ENCODE data around the gene CCL3.
"Not testable (repeated sequence)": the region's sequence is repeated elsewhere in the genome, so short reads cannot be mapped to it uniquely, and the experiment has no call there.

The CCL3 gene

DNA sequence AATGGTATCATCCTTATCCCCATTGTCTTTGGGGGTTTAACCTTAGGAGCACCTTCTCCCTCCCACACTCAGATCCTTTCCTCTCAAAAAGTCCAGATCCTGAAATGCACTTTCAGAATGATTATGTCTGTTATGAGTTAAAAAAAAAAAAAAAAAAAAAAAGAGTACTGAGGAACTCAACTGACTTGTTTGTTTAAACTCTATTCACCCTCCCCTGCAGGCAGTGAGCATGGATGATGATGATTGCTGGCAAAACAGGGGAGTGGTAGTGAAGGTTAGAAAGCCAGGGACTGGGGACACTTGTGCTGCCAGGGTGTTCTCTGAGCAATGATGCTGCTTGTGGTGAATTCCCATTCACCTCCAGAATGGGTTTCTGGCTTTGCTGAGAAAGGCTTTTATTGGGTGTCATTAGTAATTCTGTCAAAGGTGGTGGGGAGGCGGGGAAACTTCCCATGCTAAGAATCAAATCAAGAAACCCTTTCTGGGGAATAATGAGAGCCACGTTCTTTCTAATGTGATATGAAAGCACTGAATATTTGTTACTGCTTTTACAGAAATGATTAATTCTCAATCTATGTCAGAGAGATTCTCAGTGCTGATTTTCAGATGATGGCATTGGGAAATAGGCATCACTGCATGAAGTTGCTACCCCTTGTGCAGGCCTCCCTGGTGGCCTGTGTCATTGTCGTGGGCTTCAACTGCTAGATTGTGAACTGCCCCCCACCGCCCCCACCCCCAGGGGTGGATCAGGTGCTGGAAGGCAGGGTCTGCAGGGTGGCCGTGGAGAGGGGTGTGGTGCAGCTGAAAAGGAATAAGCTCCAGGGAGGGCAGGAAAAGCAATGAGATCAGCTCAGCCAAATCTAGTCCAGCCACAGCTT lies 27.8 kb upstream of the CCL3 start:
- Histone ChIP-seq H3K27ac (ENCODE audit: low read depth, low read length) (no peak overlapping the region), H3K9ac (ENCODE audit: low read length in 5 of 5) (no peak overlapping the region), H3K4me1 (ENCODE audit: control insufficient read depth in 5 of 5, insufficient read depth in 5 of 5, low read length in 5 of 5) (no peaks in the 10 kb centered on the region), H3K4me3 (ENCODE audit: low read depth in 1 of 5, low read length in 5 of 5) (no peak overlapping the region), H3K36me3 (ENCODE audit: control insufficient read depth in 5 of 5, insufficient read depth in 5 of 5, low read length in 5 of 5) (no peaks in the 10 kb centered on the region), H3K9me3 (ENCODE audit: control insufficient read depth in 5 of 5, low read length in 5 of 5) (peaks cover 0 to 4% (median 0%) of the 10 kb centered on the region in 5 donors), H3K27me3 (ENCODE audit: control insufficient read depth in 5 of 5, insufficient read depth in 4 of 5, low read length in 5 of 5) (peaks cover 0 to 3% (median 0%) of the 10 kb centered on the region in 5 donors)

DNA sequence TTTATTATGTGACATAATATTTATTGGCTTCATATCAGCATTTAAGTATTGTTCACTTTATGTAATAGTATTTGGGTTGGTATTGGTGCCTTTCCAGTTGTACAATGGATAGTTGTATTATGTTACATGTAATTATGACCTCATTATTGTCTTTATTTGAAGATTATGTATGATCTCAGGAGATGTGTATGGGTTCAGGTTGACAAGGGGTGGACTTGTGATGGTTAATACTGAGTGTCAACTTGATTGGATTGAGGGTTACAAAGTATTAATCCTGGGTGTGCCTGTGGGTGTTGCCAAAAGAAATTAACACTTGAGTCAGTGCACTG lies 25.7 kb upstream of the CCL3 start:
- H3K4me1 ChIP-seq (ENCODE audit: control insufficient read depth in 5 of 5, insufficient read depth in 5 of 5, low read length in 5 of 5); H3K4me3 ChIP-seq (ENCODE audit: low read depth in 1 of 5, low read length in 5 of 5); H3K27me3 ChIP-seq (ENCODE audit: control insufficient read depth in 5 of 5, insufficient read depth in 4 of 5, low read length in 5 of 5); H3K36me3 ChIP-seq (ENCODE audit: control insufficient read depth in 5 of 5, insufficient read depth in 5 of 5, low read length in 5 of 5); H3K9me3 ChIP-seq (ENCODE audit: control insufficient read depth in 5 of 5, low read length in 5 of 5); H3K9ac ChIP-seq (ENCODE audit: low read length in 5 of 5); H3K27ac ChIP-seq (ENCODE audit: low read depth, low read length): not testable (repeated sequence)

DNA sequence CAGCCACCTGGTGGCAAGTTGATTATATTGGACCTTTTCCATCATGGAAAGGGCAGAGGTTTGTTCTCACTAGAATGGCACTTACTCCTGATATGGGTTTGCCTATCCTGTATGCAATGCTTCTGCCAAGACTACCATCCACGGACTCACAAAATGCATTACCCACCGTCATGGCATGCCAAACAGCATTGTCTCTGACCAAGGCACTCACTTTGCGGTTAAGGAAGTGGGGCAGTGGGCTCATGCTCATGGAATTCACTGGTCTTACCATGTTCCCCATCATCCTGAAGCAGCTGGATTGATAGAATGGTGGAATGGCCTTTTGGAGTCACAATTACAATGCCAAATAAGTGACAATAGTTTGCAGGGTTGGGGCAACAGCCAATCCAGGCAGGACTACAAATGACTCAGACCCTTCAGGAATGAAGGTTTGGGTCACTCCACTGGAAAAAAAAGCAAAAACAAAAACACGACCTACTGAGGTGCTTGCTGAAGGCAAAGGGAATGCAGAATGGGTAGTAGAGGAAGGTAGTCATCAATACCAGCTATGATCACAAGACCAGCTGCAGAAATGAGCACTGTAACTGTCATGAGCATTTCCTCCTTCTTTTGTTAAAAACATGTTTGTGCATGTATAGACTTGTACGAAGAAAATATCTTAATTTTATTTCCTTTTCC lies 25.2 kb upstream of the CCL3 start:
- H3K4me3 ChIP-seq (ENCODE audit: low read depth in 1 of 5, low read length in 5 of 5); H3K27ac ChIP-seq (ENCODE audit: low read depth, low read length); H3K9ac ChIP-seq (ENCODE audit: low read length in 5 of 5); H3K9me3 ChIP-seq (ENCODE audit: control insufficient read depth in 5 of 5, low read length in 5 of 5); H3K27me3 ChIP-seq (ENCODE audit: control insufficient read depth in 5 of 5, insufficient read depth in 4 of 5, low read length in 5 of 5); H3K36me3 ChIP-seq (ENCODE audit: control insufficient read depth in 5 of 5, insufficient read depth in 5 of 5, low read length in 5 of 5); H3K4me1 ChIP-seq (ENCODE audit: control insufficient read depth in 5 of 5, insufficient read depth in 5 of 5, low read length in 5 of 5): not testable (repeated sequence)

DNA sequence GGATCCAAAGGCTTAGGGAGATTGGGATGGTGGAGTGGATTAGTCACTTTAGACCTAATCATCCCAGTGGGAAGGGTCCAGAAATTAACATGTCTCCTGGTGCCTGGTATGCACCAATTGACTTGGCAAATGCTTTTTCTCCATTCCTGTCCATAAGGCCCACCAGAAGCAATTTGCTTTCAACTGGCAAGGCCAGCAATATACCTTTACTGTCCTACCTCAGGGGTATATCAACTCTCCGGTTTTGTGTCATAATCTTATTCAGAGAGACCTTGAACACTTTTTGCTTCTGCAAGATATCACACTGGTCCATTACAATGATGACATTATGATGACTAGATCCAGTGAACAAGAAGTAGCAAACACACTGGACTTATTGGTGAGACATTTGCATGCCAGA lies 23.2 kb upstream of the CCL3 start:
- not testable (repeated sequence) for H3K27ac ChIP-seq (ENCODE audit: low read depth, low read length); H3K4me3 ChIP-seq (ENCODE audit: low read depth in 1 of 5, low read length in 5 of 5); H3K9ac ChIP-seq (ENCODE audit: low read length in 5 of 5); H3K27me3 ChIP-seq (ENCODE audit: control insufficient read depth in 5 of 5, insufficient read depth in 4 of 5, low read length in 5 of 5); H3K36me3 ChIP-seq (ENCODE audit: control insufficient read depth in 5 of 5, insufficient read depth in 5 of 5, low read length in 5 of 5); H3K4me1 ChIP-seq (ENCODE audit: control insufficient read depth in 5 of 5, insufficient read depth in 5 of 5, low read length in 5 of 5); H3K9me3 ChIP-seq (ENCODE audit: control insufficient read depth in 5 of 5, low read length in 5 of 5)

DNA sequence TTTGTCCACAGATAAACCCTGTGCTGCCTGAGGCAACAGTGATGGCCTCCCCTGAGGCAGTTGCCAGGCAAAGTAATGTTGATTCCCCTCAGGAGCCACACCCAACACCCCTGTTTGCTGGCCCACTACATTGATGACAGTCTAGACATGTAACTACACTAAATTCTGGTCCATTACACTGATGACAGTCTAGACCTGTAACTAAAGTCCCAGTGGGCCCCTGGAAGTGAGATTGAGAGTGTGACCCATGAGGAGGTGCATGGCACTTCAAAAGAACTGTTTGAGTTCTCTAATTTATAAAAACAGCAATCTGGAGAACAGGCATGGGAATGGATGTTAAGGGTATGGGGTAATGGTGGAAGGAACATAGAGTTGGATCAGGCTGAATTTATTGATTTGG lies 22.6 kb upstream of the CCL3 start:
- Histone ChIP-seq H3K4me3 (ENCODE audit: low read depth in 1 of 5, low read length in 5 of 5) (no peak overlapping the region), H3K27ac (ENCODE audit: low read depth, low read length) (no peak overlapping the region), H3K27me3 (ENCODE audit: control insufficient read depth in 5 of 5, insufficient read depth in 4 of 5, low read length in 5 of 5) (no peaks in the 10 kb centered on the region), H3K36me3 (ENCODE audit: control insufficient read depth in 5 of 5, insufficient read depth in 5 of 5, low read length in 5 of 5) (no peaks in the 10 kb centered on the region), H3K4me1 (ENCODE audit: control insufficient read depth in 5 of 5, insufficient read depth in 5 of 5, low read length in 5 of 5) (no peaks in the 10 kb centered on the region), H3K9me3 (ENCODE audit: control insufficient read depth in 5 of 5, low read length in 5 of 5) (no peaks in the 10 kb centered on the region), H3K9ac (ENCODE audit: low read length in 5 of 5) (no peak overlapping the region)

DNA sequence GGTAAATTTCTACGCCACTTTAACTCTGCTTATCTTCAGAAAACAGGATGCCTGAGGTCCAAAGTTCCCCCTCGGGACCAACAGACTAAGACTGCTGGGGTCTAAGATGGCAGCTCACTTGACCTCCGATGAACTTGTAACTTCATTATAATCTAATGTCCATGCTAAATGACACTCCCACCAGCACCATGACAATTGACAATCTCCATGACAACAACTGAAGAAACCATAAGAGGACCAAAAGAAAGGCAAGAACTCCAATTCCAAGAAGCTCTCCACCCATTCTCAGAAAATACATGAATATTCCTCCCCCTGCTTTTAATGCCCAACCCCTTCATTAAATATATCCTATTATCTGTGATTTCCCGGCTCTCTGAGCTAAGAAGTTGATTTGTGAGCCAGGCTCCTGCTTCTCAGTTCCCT lies 21.1 kb upstream of the CCL3 start:
- Histone ChIP-seq H3K27me3 (ENCODE audit: control insufficient read depth in 5 of 5, insufficient read depth in 4 of 5, low read length in 5 of 5) (no peaks in the 10 kb centered on the region), H3K9ac (ENCODE audit: low read length in 5 of 5) (no peak overlapping the region), H3K4me1 (ENCODE audit: control insufficient read depth in 5 of 5, insufficient read depth in 5 of 5, low read length in 5 of 5) (no peaks in the 10 kb centered on the region), H3K36me3 (ENCODE audit: control insufficient read depth in 5 of 5, insufficient read depth in 5 of 5, low read length in 5 of 5) (no peaks in the 10 kb centered on the region), H3K4me3 (ENCODE audit: low read depth in 1 of 5, low read length in 5 of 5) (no peak overlapping the region), H3K9me3 (ENCODE audit: control insufficient read depth in 5 of 5, low read length in 5 of 5) (no peaks in the 10 kb centered on the region), H3K27ac (ENCODE audit: low read depth, low read length) (no peak overlapping the region)

DNA sequence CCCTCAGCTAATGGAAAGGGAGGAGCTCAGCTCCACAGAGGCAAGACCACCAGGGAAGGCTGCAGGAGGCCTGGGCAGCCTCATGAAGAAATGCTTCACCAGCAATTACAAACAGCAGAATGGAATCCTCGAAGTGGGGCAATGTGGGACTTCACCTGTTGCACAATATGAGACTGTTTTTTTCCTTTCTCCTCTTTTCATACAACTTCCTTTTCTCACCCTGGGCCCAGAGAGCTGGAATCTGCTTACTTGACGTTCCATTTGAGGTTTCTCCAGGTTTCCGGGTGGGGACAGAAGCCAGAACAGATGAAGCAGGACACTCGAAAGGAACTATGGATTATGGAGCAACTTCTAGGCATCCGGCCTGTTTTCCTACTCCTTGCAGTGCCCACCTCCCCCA lies 18.3 kb upstream of the CCL3 start:
- not testable (repeated sequence) for H3K27me3 ChIP-seq (ENCODE audit: control insufficient read depth in 5 of 5, insufficient read depth in 4 of 5, low read length in 5 of 5); H3K27ac ChIP-seq (ENCODE audit: low read depth, low read length); H3K4me3 ChIP-seq (ENCODE audit: low read depth in 1 of 5, low read length in 5 of 5); H3K9me3 ChIP-seq (ENCODE audit: control insufficient read depth in 5 of 5, low read length in 5 of 5); H3K36me3 ChIP-seq (ENCODE audit: control insufficient read depth in 5 of 5, insufficient read depth in 5 of 5, low read length in 5 of 5); H3K9ac ChIP-seq (ENCODE audit: low read length in 5 of 5); H3K4me1 ChIP-seq (ENCODE audit: control insufficient read depth in 5 of 5, insufficient read depth in 5 of 5, low read length in 5 of 5)

DNA sequence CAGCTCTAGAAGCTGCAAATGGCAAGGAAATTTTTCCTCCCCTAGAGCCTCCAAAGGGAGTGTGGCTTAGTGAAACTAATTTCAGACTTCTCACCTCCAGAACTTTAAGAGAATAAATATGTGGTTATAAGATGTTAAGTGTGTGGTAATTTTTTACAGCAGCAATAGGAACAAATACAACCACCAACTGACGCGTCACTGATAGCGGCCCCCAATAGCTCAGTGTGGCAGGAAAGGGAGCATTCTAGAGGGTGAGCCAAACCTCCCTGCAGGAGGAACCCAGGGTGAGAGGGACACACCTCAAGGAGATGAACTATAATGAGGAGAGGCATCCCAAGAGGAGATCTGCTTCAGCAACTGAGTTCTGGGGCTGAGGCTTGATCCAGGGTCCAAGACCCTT lies 17.7 kb upstream of the CCL3 start:
- H3K36me3 ChIP-seq (ENCODE audit: control insufficient read depth in 5 of 5, insufficient read depth in 5 of 5, low read length in 5 of 5), result no peaks in the 10 kb centered on the region
- peaks cover 0 to 10% (median 0%) of the 10 kb centered on the region in 5 donors for H3K4me1 ChIP-seq (ENCODE audit: control insufficient read depth in 5 of 5, insufficient read depth in 5 of 5, low read length in 5 of 5)
- no peaks in the 10 kb centered on the region for H3K27me3 ChIP-seq (ENCODE audit: control insufficient read depth in 5 of 5, insufficient read depth in 4 of 5, low read length in 5 of 5)
- H3K9me3 ChIP-seq (ENCODE audit: control insufficient read depth in 5 of 5, low read length in 5 of 5), result no peaks in the 10 kb centered on the region
- H3K9ac ChIP-seq (ENCODE audit: low read length in 5 of 5), result no peak overlapping the region
- no peak overlapping the region for H3K4me3 ChIP-seq (ENCODE audit: low read depth in 1 of 5, low read length in 5 of 5)
- H3K27ac ChIP-seq (ENCODE audit: low read depth, low read length), result no peak overlapping the region

DNA sequence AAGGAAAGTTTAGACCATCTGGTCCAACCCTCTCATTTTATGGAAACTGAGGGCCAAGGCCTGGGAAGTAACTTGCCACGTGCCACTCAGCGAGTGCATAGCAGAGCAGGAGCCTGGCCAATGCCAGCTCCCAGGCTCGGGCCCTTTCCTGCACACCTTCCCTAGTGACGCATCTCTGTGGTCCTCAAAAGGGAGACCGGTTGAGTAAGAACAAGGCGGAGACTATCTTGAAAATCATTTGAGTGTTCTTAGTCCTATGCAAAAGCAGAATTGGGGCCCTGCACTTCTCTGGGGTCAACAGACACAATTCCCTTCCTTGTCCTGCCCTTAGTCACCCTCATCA lies 16.5 kb upstream of the CCL3 start:
- Histone ChIP-seq H3K27ac (ENCODE audit: low read depth, low read length) (no peak overlapping the region), H3K4me1 (ENCODE audit: control insufficient read depth in 5 of 5, insufficient read depth in 5 of 5, low read length in 5 of 5) (peaks cover 0 to 10% (median 0%) of the 10 kb centered on the region in 5 donors), H3K9me3 (ENCODE audit: control insufficient read depth in 5 of 5, low read length in 5 of 5) (no peaks in the 10 kb centered on the region), H3K4me3 (ENCODE audit: low read depth in 1 of 5, low read length in 5 of 5) (no peak overlapping the region), H3K27me3 (ENCODE audit: control insufficient read depth in 5 of 5, insufficient read depth in 4 of 5, low read length in 5 of 5) (no peaks in the 10 kb centered on the region), H3K9ac (ENCODE audit: low read length in 5 of 5) (no peak overlapping the region), H3K36me3 (ENCODE audit: control insufficient read depth in 5 of 5, insufficient read depth in 5 of 5, low read length in 5 of 5) (no peaks in the 10 kb centered on the region)

DNA sequence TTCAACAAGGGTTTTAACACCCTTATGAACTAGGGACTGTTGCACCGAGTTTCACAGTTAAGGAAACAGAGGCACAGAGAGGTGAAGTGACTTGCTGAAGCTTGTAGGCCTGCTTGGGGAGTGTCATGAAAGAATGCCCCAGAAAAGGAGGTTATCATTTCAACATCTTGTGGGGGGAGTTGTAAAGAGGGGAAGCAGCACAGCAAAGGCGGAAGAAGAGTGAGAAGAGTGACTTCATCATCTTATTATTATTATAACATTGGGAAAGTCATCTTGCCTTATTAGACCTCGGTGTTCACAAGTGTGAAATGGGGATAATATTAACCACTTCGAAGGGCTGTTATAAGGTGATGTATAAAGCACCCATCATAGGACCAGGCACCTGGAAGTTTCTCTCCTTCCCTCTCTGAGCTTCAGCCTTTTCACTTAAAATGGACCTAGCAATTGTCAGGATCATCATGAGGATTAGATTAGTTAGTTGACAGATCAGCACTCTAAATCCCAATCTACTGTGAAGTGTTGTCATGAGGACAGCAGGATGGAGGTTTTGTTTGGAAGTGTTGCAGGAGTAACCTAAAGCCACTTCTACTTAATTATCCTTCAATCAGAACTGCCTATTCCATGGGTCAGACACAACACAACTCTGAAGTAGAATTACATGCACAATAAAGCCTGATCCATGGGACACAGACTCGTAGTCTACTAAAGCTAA lies 16.0 kb upstream of the CCL3 start:
- Histone ChIP-seq H3K4me3 (ENCODE audit: low read depth in 1 of 5, low read length in 5 of 5) (no peak overlapping the region), H3K9me3 (ENCODE audit: control insufficient read depth in 5 of 5, low read length in 5 of 5) (no peaks in the 10 kb centered on the region), H3K27ac (ENCODE audit: low read depth, low read length) (no peak overlapping the region), H3K9ac (ENCODE audit: low read length in 5 of 5) (no peak overlapping the region), H3K27me3 (ENCODE audit: control insufficient read depth in 5 of 5, insufficient read depth in 4 of 5, low read length in 5 of 5) (no peaks in the 10 kb centered on the region), H3K4me1 (ENCODE audit: control insufficient read depth in 5 of 5, insufficient read depth in 5 of 5, low read length in 5 of 5) (peaks cover 0 to 10% (median 0%) of the 10 kb centered on the region in 5 donors), H3K36me3 (ENCODE audit: control insufficient read depth in 5 of 5, insufficient read depth in 5 of 5, low read length in 5 of 5) (no peaks in the 10 kb centered on the region)

Data from subcutaneous abdominal adipose tissue (tissue), 5 donors.